Activated CD4-positive, alpha-beta T cell treated with anti-CD3 and anti-CD28 coated beads, Interleukin-10, Interleukin-2, amounts not matched to agents 100 ng/mL and 50 ng/mL, durations not matched to agents 16 hours and 8 hours (primary cell): ENCODE results near the gene ATF6.

Source experiments
- DNase-seq: peaks from one replicate; pipeline ENCODE4 v3.0.0-alpha.2; 2020

ATF6 gene

DNA sequence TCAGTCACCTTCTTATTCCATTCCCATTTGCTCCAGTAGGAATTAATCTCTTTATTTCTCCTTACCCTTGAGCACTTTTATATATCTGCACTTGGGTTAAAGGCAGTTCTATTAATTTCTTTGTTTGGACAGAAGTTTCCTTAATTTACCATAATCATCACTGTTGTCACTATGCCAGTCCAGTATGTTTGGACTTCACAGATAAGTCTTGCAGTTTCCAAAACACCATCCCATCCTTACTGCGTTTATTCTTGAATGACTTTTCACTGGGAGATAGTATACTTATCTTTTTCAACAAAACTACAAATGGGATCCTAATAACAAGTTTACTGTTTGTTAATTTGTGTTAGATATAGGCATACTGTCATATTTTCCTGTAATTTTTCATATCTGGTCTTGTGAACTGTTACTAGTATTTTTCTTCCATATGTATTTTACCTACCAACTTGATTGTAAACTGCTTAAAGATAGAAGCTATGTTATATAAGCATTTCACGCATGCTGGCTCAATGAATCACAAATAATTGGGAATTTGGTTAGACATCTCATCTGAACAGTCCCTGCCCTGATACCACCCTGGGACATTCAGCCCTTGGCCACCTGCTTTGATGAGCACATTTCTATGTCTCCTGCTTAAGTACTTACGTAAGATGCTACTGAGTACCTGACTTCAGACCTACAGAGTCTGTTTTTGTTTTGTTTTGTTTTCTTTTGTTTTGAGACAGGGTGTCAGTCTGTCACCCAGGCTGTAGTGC lies 179.4 kb downstream of the ATF6 start:
- DNase-seq, result no peak

- no peak for DNase-seq
Observed at GRCh38 chr1:161946071-161946987, 180.2 kb downstream of the ATF6 start.

DNA sequence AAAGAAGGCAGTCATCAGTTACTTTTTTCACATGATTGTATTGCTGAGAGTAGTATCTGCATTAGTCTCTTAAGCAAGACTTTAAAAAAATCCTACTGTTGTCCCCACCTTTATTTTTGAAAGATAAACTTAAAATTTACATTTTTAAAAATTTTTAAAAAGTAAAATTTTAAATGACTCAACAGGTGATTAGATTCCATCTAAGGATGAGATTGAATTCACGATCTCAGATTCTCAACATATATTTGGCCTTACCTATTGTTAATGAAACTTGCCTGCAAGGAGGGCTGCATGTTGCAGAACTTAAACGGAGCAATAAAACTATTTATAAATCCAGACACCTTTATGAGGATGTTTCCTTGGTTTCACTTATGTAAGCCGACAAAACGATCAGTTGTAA lies 182.3 kb downstream of the ATF6 start:
- DNase-seq, result no peak

DNA sequence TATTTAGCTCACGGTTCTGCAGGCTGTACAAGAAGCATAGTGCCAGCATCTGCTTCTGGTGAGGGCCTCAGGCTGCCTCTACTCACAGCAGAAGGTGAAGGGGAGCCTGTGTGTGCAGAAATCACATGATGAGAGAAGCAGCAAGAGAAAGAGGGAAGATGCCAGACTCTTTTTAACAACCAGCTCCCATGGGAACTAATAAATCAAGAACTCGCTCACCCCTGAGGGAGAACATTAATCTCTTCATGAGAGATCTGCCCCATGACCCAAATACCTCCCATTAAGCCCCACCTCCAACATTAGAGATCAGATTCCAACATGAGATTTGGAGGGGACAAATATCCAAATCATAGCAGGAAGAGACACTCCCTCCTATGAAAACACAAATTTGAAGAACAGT lies 183.4 kb downstream of the ATF6 start:
- no peak for DNase-seq

- DNase-seq, result no peak
Observed at GRCh38 chr1:161950377-161950776, 184.3 kb downstream of the ATF6 start.

DNA sequence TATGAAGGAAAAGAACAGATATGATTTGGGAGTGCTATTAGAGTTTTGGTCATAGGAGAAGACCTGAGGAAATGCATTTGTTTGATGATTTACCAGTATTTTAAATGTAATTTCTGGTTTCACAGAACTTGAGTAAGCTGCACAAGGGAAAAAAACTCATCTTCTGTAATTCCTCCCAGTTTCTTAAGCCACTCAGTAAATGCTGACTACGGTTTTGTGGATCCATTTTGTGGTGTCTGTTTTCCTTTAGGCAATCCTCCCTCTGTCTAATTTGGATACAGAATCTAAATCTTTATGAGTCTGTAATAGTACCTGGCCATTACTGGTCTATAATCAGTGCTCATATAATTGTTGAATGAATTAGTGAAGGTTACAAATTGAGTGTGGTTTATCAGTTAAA lies 185.5 kb downstream of the ATF6 start:
- DNase-seq, result no peak

DNA sequence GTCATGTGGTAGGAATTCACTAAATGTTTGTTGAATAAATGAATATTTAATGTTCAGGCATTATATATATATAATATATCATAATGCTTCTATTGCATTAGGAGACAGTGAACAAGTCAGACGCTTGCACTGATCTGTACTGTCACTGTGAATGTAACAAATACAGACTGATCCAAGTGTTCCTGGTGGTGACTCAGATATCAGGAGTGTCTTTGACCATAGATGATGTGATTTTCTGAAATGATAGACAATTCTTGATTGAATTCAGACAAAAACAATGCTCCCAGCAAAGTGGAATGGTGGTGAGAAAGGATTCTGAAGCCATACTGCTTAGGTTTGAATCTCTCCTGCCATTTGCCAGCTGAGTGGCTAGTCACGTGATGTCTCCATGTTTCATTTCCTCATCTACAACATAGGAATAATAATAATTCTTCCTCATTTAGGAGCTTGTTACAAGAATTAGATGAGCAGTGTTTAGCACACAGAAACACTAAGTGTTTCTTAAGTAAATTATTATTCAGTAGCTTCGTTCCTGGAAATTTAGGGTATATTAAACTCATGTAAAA lies 186.6 kb downstream of the ATF6 start:
- DNase-seq, result no peak

DNA sequence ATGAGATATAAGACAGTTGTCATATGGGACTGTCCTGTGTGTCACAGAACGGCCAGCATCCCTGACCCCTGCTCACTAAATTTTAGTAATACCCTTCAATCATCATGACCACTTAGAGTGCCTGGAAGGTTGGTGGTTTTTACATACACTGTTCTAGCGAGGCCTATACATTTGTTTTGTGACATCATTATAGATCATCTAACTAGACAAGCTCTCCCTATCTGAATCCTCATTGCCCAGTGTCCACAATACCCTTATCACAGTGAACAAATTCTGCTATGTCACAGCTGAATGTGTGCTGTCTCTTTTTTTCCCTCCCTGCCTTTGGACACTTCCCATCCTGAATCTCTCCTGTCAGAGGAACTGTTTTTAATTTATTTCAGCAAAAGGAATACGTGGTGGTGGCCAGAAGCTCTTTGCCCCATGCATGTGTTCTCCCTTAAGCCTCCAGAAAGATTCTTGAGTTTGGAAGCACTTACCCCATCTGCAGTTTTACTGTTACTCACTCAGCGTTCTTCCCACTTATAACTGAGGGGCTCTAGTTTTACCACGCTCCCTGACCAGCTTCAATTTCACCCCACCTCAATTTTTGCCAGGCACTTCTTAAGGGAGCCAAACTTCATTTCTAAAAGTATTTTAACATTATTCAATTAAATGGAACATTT lies 187.3 kb downstream of the ATF6 start:
- DNase-seq, result no peak

GRCh38 chr1:161954050-161954449 lies 187.9 kb downstream of the ATF6 start:
- no peak for DNase-seq

GRCh38 chr1:161954466-161954865 lies 188.3 kb downstream of the ATF6 start:
- no peak for DNase-seq

DNA sequence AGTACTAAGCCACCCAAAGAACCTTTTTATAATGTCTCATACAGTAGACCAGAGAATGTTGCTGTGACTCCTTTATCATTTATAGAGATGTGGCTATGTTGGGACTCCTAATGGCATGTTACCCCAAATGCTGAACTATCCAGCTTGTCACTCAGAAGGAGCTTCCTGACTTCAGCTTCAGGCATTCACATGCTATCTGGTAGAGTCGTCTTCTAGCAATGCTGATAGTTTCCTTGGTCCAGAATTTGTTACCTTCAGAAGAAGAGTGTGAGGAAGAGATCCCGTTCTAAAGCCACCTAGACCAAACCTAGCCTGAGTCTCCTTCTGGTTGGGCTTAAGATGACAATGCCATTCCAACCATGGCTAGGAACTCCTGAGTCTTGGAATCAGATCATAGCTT lies 189.5 kb downstream of the ATF6 start:
- DNase-seq, result no peak

- DNase-seq, result no peak
Observed at GRCh38 chr1:161956097-161956496, 190.0 kb downstream of the ATF6 start.

GRCh38 chr1:161956930-161957329 lies 190.8 kb downstream of the ATF6 start:
- DNase-seq, result no peak

DNA sequence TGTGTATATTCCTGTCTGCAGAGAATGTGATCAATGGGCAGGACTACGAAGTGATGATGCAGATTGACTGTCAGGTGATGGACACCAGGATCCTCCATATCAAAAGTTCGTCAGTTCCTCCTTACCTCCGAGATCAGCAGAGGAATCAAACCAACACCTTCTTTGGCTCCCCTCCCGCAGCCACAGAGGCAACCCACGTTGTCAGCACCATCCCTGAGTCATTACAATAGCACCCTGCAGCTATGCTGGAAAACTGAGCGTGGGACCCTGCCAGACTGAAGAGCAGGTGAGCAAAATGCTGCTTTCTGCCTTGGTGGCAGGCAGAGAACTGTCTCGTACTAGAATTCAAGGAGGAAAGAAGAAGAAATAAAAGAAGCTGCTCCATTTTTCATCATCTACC lies 192.3 kb downstream of the ATF6 start:
- DNase-seq, result peak; percentile 9

GRCh38 chr1:161962091-161962887 lies 196.2 kb downstream of the ATF6 start:
- DNase-seq, result peak; percentile 78

GRCh38 chr1:161966067-161966466 lies 199.9 kb downstream of the ATF6 start:
- DNase-seq, result no peak

DNA sequence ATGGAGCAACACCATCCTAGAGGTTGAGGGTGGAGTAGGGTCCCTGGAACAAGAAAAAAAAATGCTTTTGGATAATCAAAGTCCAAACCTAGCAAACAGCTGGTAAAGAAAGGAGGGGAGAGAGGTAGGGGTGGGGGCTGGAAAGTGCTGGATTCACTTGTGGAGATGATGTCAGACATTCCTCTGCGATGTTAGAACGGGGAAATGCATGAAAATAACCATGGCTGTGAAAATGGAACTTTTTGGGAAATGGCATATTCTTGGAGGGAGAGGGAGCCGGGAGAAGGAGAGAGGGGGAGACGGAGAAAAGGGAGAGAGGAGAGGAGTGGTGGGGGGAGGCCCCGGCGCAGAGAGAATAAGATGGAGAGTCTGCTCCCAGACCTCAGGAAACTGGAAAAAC lies 203.9 kb downstream of the ATF6 start:
- no peak for DNase-seq

DNA sequence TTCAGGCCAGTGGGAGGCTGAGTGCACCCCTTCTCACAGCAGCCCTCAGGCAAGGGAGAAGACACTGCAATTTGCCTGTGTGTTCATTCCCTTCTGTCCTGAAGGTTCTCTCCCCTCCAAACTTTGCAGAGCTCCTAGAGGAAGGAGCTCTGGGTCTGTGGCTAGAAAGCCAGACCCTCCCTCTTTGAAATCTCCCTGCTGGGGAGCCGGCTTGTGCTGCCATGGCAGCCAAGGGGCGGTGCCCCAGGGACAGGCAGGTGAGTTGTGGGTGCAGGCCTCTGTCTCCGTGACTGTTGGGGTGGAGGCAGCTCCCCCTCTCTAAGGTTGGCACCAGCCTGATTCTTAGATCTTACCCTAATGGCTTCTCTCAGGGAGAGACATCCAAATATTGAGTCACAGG lies 204.5 kb downstream of the ATF6 start:
- DNase-seq, result no peak

- DNase-seq, result no peak
Observed at GRCh38 chr1:161972828-161973227, 206.7 kb downstream of the ATF6 start.

GRCh38 chr1:161973924-161974845 lies 208.1 kb downstream of the ATF6 start:
- no peak for DNase-seq
